A549 (cell line): ENCODE measurements around the gene STXBP6.

Source experiments
- CTCF ChIP-seq: fragments of >200 bp; sonication (Bioruptor Twin); formaldehyde crosslinking; IDR thresholded peaks from 3 replicates; pipeline ENCODE4 v1.5.1; 2016
- EHMT2 ChIP-seq: fragments of 200-600 bp; sonication (generic); IDR thresholded peaks from 2 replicates; pipeline ENCODE4 v1.6.1; 2016; ENCODE audit warnings: antibody characterized with exemption, low read depth, mild to moderate bottlenecking, moderate library complexity
- HMGXB4 ChIP-seq: fragments of 250-450 bp; sonication (Bioruptor Pico); IDR thresholded peaks from 2 replicates; pipeline ENCODE4 v1.5.0; 2021; ENCODE audit warnings: mild to moderate bottlenecking, moderate library complexity, borderline replicate concordance
- HOXA7 ChIP-seq: fragments of 250-450 bp; sonication (Bioruptor Pico); IDR thresholded peaks from 2 replicates; pipeline ENCODE4 v1.5.0; 2020; ENCODE audit warnings: mild to moderate bottlenecking, moderate library complexity
- HOXB13 ChIP-seq: fragments of 250-450 bp; sonication (Bioruptor Pico); IDR thresholded peaks from 2 replicates; pipeline ENCODE4 v1.5.0; 2020; ENCODE audit warnings: low read depth, mild to moderate bottlenecking, moderate library complexity
- JUN ChIP-seq, 2 experiments: fragments of >200 bp; sonication (Bioruptor Twin); formaldehyde crosslinking; IDR thresholded peaks; 2 replicates in 1 of 2; 3 replicates in 1 of 2; pipeline ENCODE4 v1.6.1; 2016 to 2017
- MAX ChIP-seq: IDR thresholded peaks from 2 replicates; pipeline ENCODE4 v1.6.1; 2012
- MYC ChIP-seq: IDR thresholded peaks from 2 replicates; pipeline ENCODE4 v1.6.1; 2012; ENCODE audit warnings: mild to moderate bottlenecking, inconsistent platforms, low read length, improper control_type of control experiment, borderline replicate concordance
- PHF8 ChIP-seq: fragments of 200-600 bp; sonication (generic); IDR thresholded peaks from 2 replicates; pipeline ENCODE4 v1.6.1; 2016; ENCODE audit warnings: low read depth, mild to moderate bottlenecking, antibody characterized with exemption, moderate library complexity, borderline replicate concordance
- POLR2A ChIP-seq: IDR thresholded peaks from 2 replicates; pipeline ENCODE4 v1.6.1; 2012; ENCODE audit warnings: mild to moderate bottlenecking, low read length
- RARB ChIP-seq: fragments of 250-450 bp; sonication (Bioruptor Pico); IDR thresholded peaks from 2 replicates; pipeline ENCODE4 v1.8.0; 2021; ENCODE audit warnings: mild to moderate bottlenecking, moderate library complexity
- RCOR1 ChIP-seq: fragments of 150-350 bp; IDR thresholded peaks from 2 replicates; pipeline ENCODE4 v1.6.1; 2014; ENCODE audit warnings: antibody characterized with exemption, low read length, low read depth

GRCh38 chr14:24959791-24960331 lies 90.1 kb downstream of the STXBP6 start:
- TF ChIP-seq JUN (IDR thresholded peaks at IDR 0.05) (no peak), HOXB13 (CRISPR knock-in tag) (no peak), CTCF (no peak), POLR2A (no peak), MYC (no peak), MAX (no peak), EHMT2 (no peak), RCOR1 (no peak), HMGXB4 (CRISPR knock-in tag) (no peak), HOXA7 (CRISPR knock-in tag) (no peak), PHF8 (no peak), RARB (no peak)
